Vagina (tissue), 2 donors: Measurements from ENCODE around the gene LCN2.

Experiments used
- POLR2A ChIP-seq, 2 donors: fragments of 450-650 bp; IDR thresholded peaks; one replicate each; pipeline ENCODE4 v1.6.1; 2017; ENCODE audit warnings: antibody characterized with exemption in 2 of 2, mild to moderate bottlenecking in 2 of 2, moderate library complexity in 2 of 2
- POLR2AphosphoS5 ChIP-seq, 2 donors: sonication (generic); formaldehyde crosslinking; IDR thresholded peaks; one replicate each; pipeline ENCODE4 v1.9.0; 2017; ENCODE audit warnings: antibody characterized with exemption in 2 of 2, mild to moderate bottlenecking in 2 of 2, low read depth in 1 of 2; ENCODE audit not compliant: insufficient read depth in 1 of 2
- TF ChIP-seq, protein P1 (sequence below), 3 experiments: fragments of 450-650 bp in 2 of 3; fragments of 200-600 bp in 1 of 3; sonication (generic) in 1 of 3; IDR thresholded peaks; one replicate each; pipeline ENCODE4 v1.5.1; 2017 to 2019; ENCODE audit warnings: antibody characterized with exemption in 3 of 3, mild to moderate bottlenecking in 2 of 3, moderate library complexity in 2 of 3

DNA sequence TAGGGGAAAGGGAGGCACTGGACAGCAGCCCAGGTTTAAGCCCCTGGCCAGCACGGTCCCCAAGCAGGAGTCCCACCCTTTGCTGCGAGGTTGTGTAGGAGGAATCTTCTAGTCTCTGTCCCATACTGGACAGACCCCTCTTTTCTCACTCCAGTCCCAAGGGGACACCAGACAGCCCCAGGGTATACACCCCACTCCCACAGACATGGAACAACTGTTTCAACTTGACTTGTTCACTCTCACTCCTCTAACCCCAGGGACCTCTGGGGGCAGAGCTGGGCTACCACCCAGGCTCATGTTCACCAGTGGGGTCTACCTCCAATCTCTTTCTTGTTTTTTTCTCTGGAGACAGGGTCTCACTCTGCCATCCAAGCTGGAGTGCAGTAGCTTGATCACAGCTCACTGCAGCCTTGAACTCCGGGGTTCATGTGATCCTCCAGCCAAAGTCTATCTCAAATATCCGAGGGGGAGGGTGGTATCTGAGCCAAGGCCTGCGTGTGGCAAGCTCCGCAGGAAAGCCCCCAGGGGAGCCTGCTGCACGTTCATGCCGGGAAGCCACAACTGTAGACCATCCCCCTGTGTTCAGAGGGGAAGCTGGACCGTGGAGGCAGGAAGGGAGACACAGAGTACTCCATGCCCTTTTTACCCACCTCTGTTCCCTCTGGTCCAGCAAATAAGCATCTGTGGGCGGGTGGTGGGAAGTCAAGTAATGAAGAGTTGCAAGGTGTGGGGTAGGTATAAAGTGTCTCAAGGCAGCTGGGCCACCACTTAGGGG, 23.5 kb upstream of the LCN2 start:
- TF ChIP-seq, protein P1, sequence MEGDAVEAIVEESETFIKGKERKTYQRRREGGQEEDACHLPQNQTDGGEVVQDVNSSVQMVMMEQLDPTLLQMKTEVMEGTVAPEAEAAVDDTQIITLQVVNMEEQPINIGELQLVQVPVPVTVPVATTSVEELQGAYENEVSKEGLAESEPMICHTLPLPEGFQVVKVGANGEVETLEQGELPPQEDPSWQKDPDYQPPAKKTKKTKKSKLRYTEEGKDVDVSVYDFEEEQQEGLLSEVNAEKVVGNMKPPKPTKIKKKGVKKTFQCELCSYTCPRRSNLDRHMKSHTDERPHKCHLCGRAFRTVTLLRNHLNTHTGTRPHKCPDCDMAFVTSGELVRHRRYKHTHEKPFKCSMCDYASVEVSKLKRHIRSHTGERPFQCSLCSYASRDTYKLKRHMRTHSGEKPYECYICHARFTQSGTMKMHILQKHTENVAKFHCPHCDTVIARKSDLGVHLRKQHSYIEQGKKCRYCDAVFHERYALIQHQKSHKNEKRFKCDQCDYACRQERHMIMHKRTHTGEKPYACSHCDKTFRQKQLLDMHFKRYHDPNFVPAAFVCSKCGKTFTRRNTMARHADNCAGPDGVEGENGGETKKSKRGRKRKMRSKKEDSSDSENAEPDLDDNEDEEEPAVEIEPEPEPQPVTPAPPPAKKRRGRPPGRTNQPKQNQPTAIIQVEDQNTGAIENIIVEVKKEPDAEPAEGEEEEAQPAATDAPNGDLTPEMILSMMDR (IDR thresholded peaks at IDR 0.05): no peak
- TF ChIP-seq POLR2A (IDR thresholded peaks at IDR 0.05) (no peak), POLR2AphosphoS5 (IDR thresholded peaks at IDR 0.05; ENCODE audit: insufficient read depth in 1 of 2, low read depth in 1 of 2) (no peak)
